Activated naive CD4-positive, alpha-beta T cell treated with anti-CD3 and anti-CD28 coated beads, Interleukin-2, amount 50 U/mL, for 16 hours (primary cell): Measurements from ENCODE around the gene HSPB8.
"Not testable (repeated sequence)": the region's sequence is repeated elsewhere in the genome, so short reads cannot be mapped to it uniquely, and the experiment has no call there.

ENCODE experiments used
- DNase-seq: peaks from one replicate; pipeline ENCODE4 v3.0.0-alpha.2; 2020

HSPB8 gene

GRCh38 chr12:119206348-119207062 is 27.8 kb downstream of the HSPB8 start:
- DNase-seq: no peak

DNA sequence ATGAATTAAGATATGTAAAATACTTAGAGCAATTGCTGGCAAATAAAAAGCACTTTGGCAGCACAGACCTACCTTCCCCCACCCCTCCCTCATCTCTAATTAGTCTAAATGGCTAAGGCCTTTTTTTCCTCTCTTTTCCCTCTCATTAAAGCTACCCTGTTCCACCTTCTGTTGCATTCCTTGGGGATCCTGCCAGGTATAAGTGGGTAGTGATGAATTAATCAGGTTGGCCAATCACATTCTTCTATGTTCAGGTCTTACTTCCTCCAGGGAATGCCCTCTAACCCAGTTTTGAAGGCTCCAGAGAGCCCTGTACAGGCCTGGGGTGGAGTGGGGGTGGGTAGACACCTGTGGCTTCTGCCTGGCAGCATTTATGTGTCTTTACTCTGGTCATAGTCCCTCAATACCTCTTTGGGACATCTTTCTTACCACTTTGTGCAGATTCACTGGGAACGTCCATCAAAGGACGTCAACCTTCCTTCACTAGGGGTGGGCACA is 28.4 kb downstream of the HSPB8 start:
- no peak for DNase-seq

DNA sequence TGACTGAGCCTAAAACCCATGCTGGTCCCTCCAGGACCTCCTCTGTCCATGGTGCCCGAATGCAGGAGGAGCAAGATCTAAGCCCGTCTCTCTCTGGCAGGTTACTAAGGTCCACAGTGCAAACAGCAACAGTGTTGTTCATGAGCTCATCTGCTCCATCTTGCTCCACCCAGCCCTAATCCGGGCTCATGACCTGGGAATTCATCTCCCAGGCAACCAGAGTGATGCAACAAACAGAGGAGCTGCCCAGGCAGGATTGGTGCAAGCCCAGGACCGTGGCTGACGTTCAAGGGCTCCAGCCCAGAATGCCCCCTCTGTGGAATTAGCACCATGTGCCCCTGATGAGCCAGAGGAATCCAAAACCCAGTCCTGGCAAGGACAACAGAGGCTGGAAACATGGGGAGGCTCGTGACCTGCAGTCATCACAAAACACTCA is 29.9 kb downstream of the HSPB8 start:
- DNase-seq: no peak

- DNase-seq: no peak
Measured at GRCh38 chr12:119211884-119212283, 33.2 kb downstream of the HSPB8 start.

- no peak for DNase-seq
Measured at GRCh38 chr12:119216084-119216483, 37.4 kb downstream of the HSPB8 start.

DNA sequence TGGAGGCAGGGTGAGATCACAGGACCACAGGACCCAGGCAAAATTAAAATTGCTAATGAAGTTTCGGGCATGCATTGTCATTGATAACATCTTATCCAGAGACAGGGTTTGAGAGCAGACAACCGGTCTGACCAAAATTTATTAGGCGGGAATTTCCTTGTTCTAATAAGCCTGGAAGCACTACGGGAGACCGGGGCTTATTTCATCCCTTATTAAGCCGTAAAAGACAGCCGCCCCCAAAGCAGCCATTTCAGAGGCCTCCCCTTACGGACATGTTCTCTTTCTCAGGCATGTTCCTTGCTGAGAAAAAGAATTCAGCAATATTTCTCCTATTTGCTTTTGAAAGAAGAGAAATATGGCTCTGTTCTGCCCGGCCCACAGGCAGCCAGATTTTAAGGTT is 40.1 kb downstream of the HSPB8 start:
- DNase-seq: not testable (repeated sequence)

GRCh38 chr12:119222222-119222951 is 43.7 kb downstream of the HSPB8 start:
- DNase-seq: no peak

GRCh38 chr12:119225454-119225853 is 46.7 kb downstream of the HSPB8 start:
- DNase-seq: no peak

- DNase-seq: no peak
Measured at GRCh38 chr12:119227292-119227691, 48.6 kb downstream of the HSPB8 start.

GRCh38 chr12:119229205-119229604 is 50.5 kb downstream of the HSPB8 start:
- no peak for DNase-seq

- no peak for DNase-seq
Measured at GRCh38 chr12:119229837-119230236, 51.1 kb downstream of the HSPB8 start.

GRCh38 chr12:119230807-119231206 is 52.1 kb downstream of the HSPB8 start:
- no peak for DNase-seq

DNA sequence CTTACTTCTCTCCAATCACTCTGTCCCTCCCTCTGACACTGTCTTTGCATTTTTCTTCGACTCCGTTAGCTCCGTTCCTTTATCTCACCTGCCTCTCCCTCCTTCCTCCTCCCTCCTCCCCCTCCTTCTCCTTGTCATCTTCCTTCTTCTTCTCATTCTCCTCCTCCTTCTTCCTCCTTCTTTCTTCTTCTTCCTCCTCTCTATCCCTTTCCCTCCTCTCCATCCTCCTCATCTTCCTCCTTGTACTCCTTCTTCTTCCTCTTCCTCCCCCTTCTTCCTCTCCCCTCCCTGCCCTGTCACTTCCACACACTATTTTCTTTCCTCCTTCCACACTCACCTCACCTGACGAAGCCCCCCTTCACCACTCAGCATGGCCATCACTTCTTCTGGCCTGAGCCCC is 53.0 kb downstream of the HSPB8 start:
- DNase-seq: no peak

- no peak for DNase-seq
Measured at GRCh38 chr12:119235197-119235751, 56.5 kb downstream of the HSPB8 start.

- no peak for DNase-seq
Measured at GRCh38 chr12:119236372-119236771, 57.6 kb downstream of the HSPB8 start.

- no peak for DNase-seq
Measured at GRCh38 chr12:119239040-119239439, 60.3 kb downstream of the HSPB8 start.

DNA sequence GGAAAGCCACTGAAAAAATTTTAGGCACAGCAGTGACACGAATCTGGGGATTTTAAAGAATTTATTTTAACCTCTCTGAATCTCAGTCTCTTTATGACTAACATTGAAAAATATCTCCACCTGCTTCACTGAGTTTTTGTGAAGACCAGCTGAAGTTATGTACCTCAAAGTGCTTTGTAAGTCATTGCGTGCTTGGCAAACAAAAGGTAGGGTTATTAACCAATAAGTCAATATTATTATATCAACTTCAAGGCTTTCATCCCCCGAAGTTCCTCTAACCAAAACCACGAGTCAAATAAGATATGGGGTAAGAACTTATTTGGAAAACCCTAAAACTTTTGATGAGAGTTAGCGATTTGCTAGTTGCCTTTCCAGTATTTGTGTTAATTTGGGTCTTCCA is 62.3 kb downstream of the HSPB8 start:
- no peak for DNase-seq

- DNase-seq: no peak
Measured at GRCh38 chr12:119241580-119242169, 62.9 kb downstream of the HSPB8 start.
